ENCODE measurements around the gene NEIL3. TPM values are rescaled to one million over a fixed set of nuclear protein-coding genes. Genes with fewer than 3 reads are reported as not detected.

The NEIL3 gene
- total and polyA plus RNA-seq, 7 donors = 0.27 to 1.9 (median 0.69) TPM; not detected in 4

GRCh38 chr4:177356206-177356605 lies 46.5 kb downstream of the NEIL3 start:
- TF ChIP-seq, protein P1, sequence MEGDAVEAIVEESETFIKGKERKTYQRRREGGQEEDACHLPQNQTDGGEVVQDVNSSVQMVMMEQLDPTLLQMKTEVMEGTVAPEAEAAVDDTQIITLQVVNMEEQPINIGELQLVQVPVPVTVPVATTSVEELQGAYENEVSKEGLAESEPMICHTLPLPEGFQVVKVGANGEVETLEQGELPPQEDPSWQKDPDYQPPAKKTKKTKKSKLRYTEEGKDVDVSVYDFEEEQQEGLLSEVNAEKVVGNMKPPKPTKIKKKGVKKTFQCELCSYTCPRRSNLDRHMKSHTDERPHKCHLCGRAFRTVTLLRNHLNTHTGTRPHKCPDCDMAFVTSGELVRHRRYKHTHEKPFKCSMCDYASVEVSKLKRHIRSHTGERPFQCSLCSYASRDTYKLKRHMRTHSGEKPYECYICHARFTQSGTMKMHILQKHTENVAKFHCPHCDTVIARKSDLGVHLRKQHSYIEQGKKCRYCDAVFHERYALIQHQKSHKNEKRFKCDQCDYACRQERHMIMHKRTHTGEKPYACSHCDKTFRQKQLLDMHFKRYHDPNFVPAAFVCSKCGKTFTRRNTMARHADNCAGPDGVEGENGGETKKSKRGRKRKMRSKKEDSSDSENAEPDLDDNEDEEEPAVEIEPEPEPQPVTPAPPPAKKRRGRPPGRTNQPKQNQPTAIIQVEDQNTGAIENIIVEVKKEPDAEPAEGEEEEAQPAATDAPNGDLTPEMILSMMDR (IDR thresholded peaks at IDR 0.05) = no peak
- TF ChIP-seq EP300 (IDR thresholded peaks at IDR 0.05) (no peak), POLR2AphosphoS5 (IDR thresholded peaks at IDR 0.05) (no peak), POLR2A (IDR thresholded peaks at IDR 0.05) (no peak)
- Histone ChIP-seq H3K4me1 (peaks cover 0 to 4% (median 0%) of the 10 kb centered on the region in 4 donors), H3K27ac (no peak overlapping the region), H3K9me3 (no peaks in the 10 kb centered on the region), H3K27me3 (no peaks in the 10 kb centered on the region), H3K36me3 (no peaks in the 10 kb centered on the region), H3K4me3 (no peak overlapping the region)
- intact Hi-C loops (cut with DNase I) = no loop called here
- no peak for DNase-seq

DNA sequence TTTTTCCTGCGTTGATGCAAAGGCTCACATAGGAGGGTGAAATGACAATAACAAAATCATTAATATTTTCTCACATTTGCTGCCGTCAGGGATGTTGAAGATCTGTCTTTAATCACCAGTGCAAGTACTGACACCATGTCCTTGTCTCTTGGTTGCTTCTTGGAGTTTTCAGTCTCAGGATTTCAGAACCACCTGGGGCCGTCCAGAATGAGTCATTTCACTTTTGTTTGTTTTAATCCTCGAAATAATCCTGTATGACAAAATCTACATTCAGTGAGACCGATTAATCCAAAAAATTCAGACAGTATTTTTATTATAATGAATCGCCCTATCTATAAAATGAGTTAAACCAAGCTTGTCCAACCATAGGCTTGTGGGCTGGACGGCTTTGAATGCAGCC lies 47.2 kb downstream of the NEIL3 start:
- peaks cover 0 to 2% (median 0%) of the 10 kb centered on the region in 4 donors for H3K4me1 ChIP-seq
- no peak overlapping the region for H3K27ac ChIP-seq
- no peak overlapping the region for H3K4me3 ChIP-seq
- no peaks in the 10 kb centered on the region for H3K27me3 ChIP-seq
- no peaks in the 10 kb centered on the region for H3K9me3 ChIP-seq
- TF ChIP-seq, protein P1 (IDR thresholded peaks at IDR 0.05) = no peak
- TF ChIP-seq POLR2A (IDR thresholded peaks at IDR 0.05) = no peak
- no peak for TF ChIP-seq EP300 (IDR thresholded peaks at IDR 0.05)
- TF ChIP-seq POLR2AphosphoS5 (IDR thresholded peaks at IDR 0.05) = no peak
- H3K36me3 ChIP-seq = no peaks in the 10 kb centered on the region
- intact Hi-C loops (cut with DNase I) = no loop called here
- WGBS, 2 donors = 90 to 92% methylated on average over 7 of the region's 7 CpGs
- no peak for DNase-seq

- H3K36me3 ChIP-seq = no peaks in the 10 kb centered on the region
- WGBS, 2 donors = 75 to 90% methylated on average over 3 of the region's 3 CpGs
- intact Hi-C loops (cut with DNase I) = no loop called here
- TF ChIP-seq POLR2AphosphoS5 (IDR thresholded peaks at IDR 0.05) = no peak
- no peak for TF ChIP-seq EP300 (IDR thresholded peaks at IDR 0.05)
- TF ChIP-seq, protein P1 (IDR thresholded peaks at IDR 0.05) = no peak
- no peak for TF ChIP-seq POLR2A (IDR thresholded peaks at IDR 0.05)
- H3K27me3 ChIP-seq = no peaks in the 10 kb centered on the region
- DNase-seq = no peak
- no peaks in the 10 kb centered on the region for H3K4me1 ChIP-seq
- H3K27ac ChIP-seq = no peak overlapping the region
- no peak overlapping the region for H3K4me3 ChIP-seq
- H3K9me3 ChIP-seq = no peaks in the 10 kb centered on the region
These were observed 57.7 kb downstream of the NEIL3 start for GRCh38 chr4:177367336-177367735.

DNA sequence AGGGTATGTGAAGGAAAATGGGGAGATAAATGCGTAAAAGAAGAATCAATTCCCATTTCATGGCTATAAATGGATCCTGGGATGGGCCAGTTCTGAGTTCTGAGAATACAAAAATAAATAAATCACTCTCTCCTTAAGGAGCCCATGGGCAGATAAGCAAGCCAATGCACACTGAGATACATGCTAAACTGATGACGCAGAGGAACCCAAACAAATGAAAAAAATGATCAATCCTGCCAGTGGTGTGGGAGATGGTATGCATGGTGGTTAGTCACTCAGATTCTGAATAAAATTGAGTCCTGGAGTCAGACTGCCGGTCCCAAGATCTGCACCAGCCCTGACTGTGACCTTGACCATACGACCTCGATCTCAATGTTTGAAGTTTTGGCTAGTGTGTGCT lies 59.7 kb downstream of the NEIL3 start:
- intact Hi-C loops (cut with DNase I) = no loop called here
- no peak overlapping the region for H3K4me3 ChIP-seq
- no peaks in the 10 kb centered on the region for H3K9me3 ChIP-seq
- WGBS, 2 donors = 96 to 97% methylated on average over 5 of the region's 5 CpGs
- no peaks in the 10 kb centered on the region for H3K27me3 ChIP-seq
- H3K27ac ChIP-seq = no peak overlapping the region
- no peaks in the 10 kb centered on the region for H3K4me1 ChIP-seq
- TF ChIP-seq POLR2A (IDR thresholded peaks at IDR 0.05) (no peak), EP300 (IDR thresholded peaks at IDR 0.05) (no peak), POLR2AphosphoS5 (IDR thresholded peaks at IDR 0.05) (no peak)
- TF ChIP-seq, protein P1 (IDR thresholded peaks at IDR 0.05) = no peak
- H3K36me3 ChIP-seq = no peaks in the 10 kb centered on the region
- DNase-seq = no peak

- TF ChIP-seq EP300 (IDR thresholded peaks at IDR 0.05) = no peak
- TF ChIP-seq POLR2A (IDR thresholded peaks at IDR 0.05) = no peak
- TF ChIP-seq POLR2AphosphoS5 (IDR thresholded peaks at IDR 0.05) = no peak
- TF ChIP-seq, protein P1 (IDR thresholded peaks at IDR 0.05) = no peak
- no peaks in the 10 kb centered on the region for H3K36me3 ChIP-seq
- intact Hi-C loops (cut with DNase I) = no loop called here
- H3K27me3 ChIP-seq = no peaks in the 10 kb centered on the region
- H3K4me3 ChIP-seq = no peak overlapping the region
- no peaks in the 10 kb centered on the region for H3K9me3 ChIP-seq
- H3K27ac ChIP-seq = no peak overlapping the region
- no peaks in the 10 kb centered on the region for H3K4me1 ChIP-seq
- no peak for DNase-seq
- WGBS, 2 donors = 72 to 78% methylated on average over 4 of the region's 4 CpGs
These were observed 61.8 kb downstream of the NEIL3 start for GRCh38 chr4:177371461-177371860.

All from sigmoid colon (tissue), 7 donors.